Dermis blood vessel endothelial cell (primary cell): ENCODE results near the gene PTCD3. TPM values are rescaled to one million over a fixed set of nuclear protein-coding genes. Genes with fewer than 3 reads are reported as not detected.
A peak's percentile ranks its signal among the peaks of the same experiment; 100 is the strongest.

Experiments used
- DNase-seq: peaks from one replicate; pipeline ENCODE4 v3.0.0; 2010
- total RNA-seq: library from RNA; depleted of rRNA; stranded (reverse); fragments of >200 nt; gene quantifications from 2 replicates; pipeline ENCODE4 v1.2.3, GENCODE V29; 2014

PTCD3 gene
- total RNA-seq, 1 donor from 2014 or later = 82.2 TPM

- peak; percentile 24 for DNase-seq
These were observed 23.3 kb upstream of the PTCD3 start for GRCh38 chr2:86082756-86083155.

- DNase-seq = peak; percentile 14
These were observed 17.8 kb upstream of the PTCD3 start for GRCh38 chr2:86087936-86088850.

GRCh38 chr2:86094229-86094628, 11.8 kb upstream of the PTCD3 start:
- DNase-seq = no peak

GRCh38 chr2:86097114-86097896, 8.7 kb upstream of the PTCD3 start:
- DNase-seq = no peak

GRCh38 chr2:86097913-86098312, 8.1 kb upstream of the PTCD3 start:
- no peak for DNase-seq

- DNase-seq = no peak
These were observed 3.9 kb upstream of the PTCD3 start for GRCh38 chr2:86102157-86102556.

GRCh38 chr2:86105252-86105968, 625 bp upstream of the PTCD3 start, which contains the start of gene POLR1A:
TSS of gene POLR1A (minus strand) at chr2:86105886. CDS start at chr2:86105776, 110 bp downstream.
- peak; percentile 97 for DNase-seq

- peak; percentile 5 for DNase-seq
These were observed 996 bp downstream of the PTCD3 start for GRCh38 chr2:86107031-86107430.

- DNase-seq = no peak
These were observed 12.1 kb downstream of the PTCD3 start for GRCh38 chr2:86118130-86118529.

- DNase-seq = peak; percentile 29
These were observed 17.4 kb downstream of the PTCD3 start for GRCh38 chr2:86123328-86123925.

GRCh38 chr2:86124683-86125082, 18.6 kb downstream of the PTCD3 start:
- DNase-seq = no peak

- DNase-seq = no peak
These were observed 28.7 kb downstream of the PTCD3 start for GRCh38 chr2:86134709-86135108.

GRCh38 chr2:86135653-86136052, 29.6 kb downstream of the PTCD3 start:
- no peak for DNase-seq

- DNase-seq = no peak
These were observed 30.1 kb downstream of the PTCD3 start for GRCh38 chr2:86136141-86136540.

GRCh38 chr2:86138736-86139625, 32.9 kb downstream of the PTCD3 start:
- DNase-seq = no peak

- no peak for DNase-seq
These were observed 33.9 kb downstream of the PTCD3 start for GRCh38 chr2:86139981-86140380.

- no peak for DNase-seq
These were observed 34.9 kb downstream of the PTCD3 start for GRCh38 chr2:86140969-86141392.

GRCh38 chr2:86142436-86143257, 36.6 kb downstream of the PTCD3 start:
- no peak for DNase-seq

- no peak for DNase-seq
These were observed 37.3 kb downstream of the PTCD3 start for GRCh38 chr2:86143307-86143706.

- no peak for DNase-seq
These were observed 38.1 kb downstream of the PTCD3 start for GRCh38 chr2:86143926-86144685.
